GM19324 (cell line): ENCODE data around the gene PHKB.
"Not testable (repeated sequence)": the region's sequence is repeated elsewhere in the genome, so short reads cannot be mapped to it uniquely, and the experiment has no call there.

ENCODE experiments used
- ATAC-seq: cut with Tn5 transposase; IDR thresholded peaks from one replicate; pipeline ENCODE4 v1.9.1; 2021; ENCODE audit warnings: mild to moderate bottlenecking, moderate library complexity; ENCODE audit not compliant: unreplicated experiment, low FRiP score

PHKB gene

GRCh38 chr16:47468070-47468689 is 7.0 kb downstream of the PHKB start:
- not testable (repeated sequence) for ATAC-seq

GRCh38 chr16:47469227-47469626 is 8.1 kb downstream of the PHKB start:
- no peak for ATAC-seq

- no peak for ATAC-seq
These were observed 9.1 kb downstream of the PHKB start for GRCh38 chr16:47470211-47470610.

- no peak for ATAC-seq
These were observed 9.7 kb downstream of the PHKB start for GRCh38 chr16:47470810-47471209.

- not testable (repeated sequence) for ATAC-seq
These were observed 11.9 kb downstream of the PHKB start for GRCh38 chr16:47473004-47473403.

- ATAC-seq: no peak
These were observed 12.7 kb downstream of the PHKB start for GRCh38 chr16:47473792-47474191.

- no peak for ATAC-seq
These were observed 14.7 kb downstream of the PHKB start for GRCh38 chr16:47475786-47476185.

- no peak for ATAC-seq
These were observed 15.7 kb downstream of the PHKB start for GRCh38 chr16:47476654-47477345.

GRCh38 chr16:47477679-47478078 is 16.5 kb downstream of the PHKB start:
- no peak for ATAC-seq

GRCh38 chr16:47480410-47480809 is 19.3 kb downstream of the PHKB start:
- no peak for ATAC-seq

GRCh38 chr16:47481698-47482374 is 20.7 kb downstream of the PHKB start:
- ATAC-seq: no peak

- ATAC-seq: no peak
These were observed 22.5 kb downstream of the PHKB start for GRCh38 chr16:47483616-47484015.

- ATAC-seq: peak; percentile 66
These were observed 25.7 kb downstream of the PHKB start for GRCh38 chr16:47486856-47487255.

GRCh38 chr16:47488051-47488450 is 26.9 kb downstream of the PHKB start:
- no peak for ATAC-seq

GRCh38 chr16:47490471-47490870 is 29.3 kb downstream of the PHKB start:
- ATAC-seq: no peak

GRCh38 chr16:47492036-47492427 is 30.9 kb downstream of the PHKB start:
- ATAC-seq: no peak

- peak; percentile 67 for ATAC-seq
These were observed 31.6 kb downstream of the PHKB start for GRCh38 chr16:47492428-47493377.

GRCh38 chr16:47493381-47494337 is 32.5 kb downstream of the PHKB start:
- peak; percentile 40 for ATAC-seq

GRCh38 chr16:47499080-47499699 is 38.1 kb downstream of the PHKB start:
- no peak for ATAC-seq
